Mucosa of descending colon (tissue), 3 donors: ENCODE results near the gene TNFRSF25. TPM values are rescaled to one million over a fixed set of nuclear protein-coding genes. Genes with fewer than 3 reads are reported as not detected.
A peak's percentile ranks its signal among the peaks of the same experiment; 100 is the strongest.

Source experiments
- ATAC-seq: fragments of 200-7000 bp; cut with Tn5 transposase; one replicate; pipeline ENCODE4 v1.9.1; 2020; ENCODE audit warnings: mild to moderate bottlenecking, moderate library complexity
- DNase-seq, 3 donors: peaks; one replicate each; pipeline ENCODE4 v3.0.0-alpha.2; 2020
- H3K36me3 ChIP-seq: fragments of 200-600 bp; one replicate; pipeline ENCODE4 v1.8.0; 2021; ENCODE audit warnings: low read depth, mild to moderate bottlenecking
- H3K4me1 ChIP-seq: fragments of 200-600 bp; one replicate; pipeline ENCODE4 v1.8.0; 2021; ENCODE audit warnings: low read depth, mild to moderate bottlenecking
- H3K4me3 ChIP-seq: fragments of 200-600 bp; one replicate; pipeline ENCODE4 v1.8.0; 2021; ENCODE audit warnings: mild to moderate bottlenecking
- H3K9me3 ChIP-seq: fragments of 200-600 bp; one replicate; pipeline ENCODE4 v1.8.0; 2021; ENCODE audit warnings: mild to moderate bottlenecking
- intact Hi-C, 2 donors: fragments of 100-400 bp; cut with DNase I in 1 of 2; cut with micrococcal nuclease in 1 of 2; formaldehyde crosslinking; loops; one replicate each; pipeline versions ENCODE4 v1.11.0 to v1.11.1; 2022; cut with DNase I, micrococcal nuclease
- long read RNA-seq, 2 donors: library from polyadenylated mRNA; unstranded; transcript quantifications; one replicate each; pipeline ENCODE4 v2.0.0, GENCODE V29; 2019 to 2021
- total RNA-seq, 3 donors: library from RNA; stranded (reverse); fragmentation: NEBNext Ultra II Directional in 2 of 3; extraction: Animal tissue kit (Norgen Biotek cat#: 25700) in 2 of 3; gene quantifications; one replicate each; pipeline versions ENCODE4 v1.2.1 to v1.2.4, GENCODE V29; 2021 to 2023
- TF ChIP-seq, protein P1 (sequence below): fragments of 200-600 bp; IDR thresholded peaks from one replicate; pipeline ENCODE4 v1.8.0; 2022; ENCODE audit warnings: antibody characterized with exemption, mild to moderate bottlenecking
- donor health status: DM: no; HTN: no; CAD: no; lungs with moderate emphysema.
- donor health status: DM: no; HTN: no; CAD: no.
- donor health status: DM: no; HTN: yes; CAD: no.

Gene TNFRSF25, protein sequence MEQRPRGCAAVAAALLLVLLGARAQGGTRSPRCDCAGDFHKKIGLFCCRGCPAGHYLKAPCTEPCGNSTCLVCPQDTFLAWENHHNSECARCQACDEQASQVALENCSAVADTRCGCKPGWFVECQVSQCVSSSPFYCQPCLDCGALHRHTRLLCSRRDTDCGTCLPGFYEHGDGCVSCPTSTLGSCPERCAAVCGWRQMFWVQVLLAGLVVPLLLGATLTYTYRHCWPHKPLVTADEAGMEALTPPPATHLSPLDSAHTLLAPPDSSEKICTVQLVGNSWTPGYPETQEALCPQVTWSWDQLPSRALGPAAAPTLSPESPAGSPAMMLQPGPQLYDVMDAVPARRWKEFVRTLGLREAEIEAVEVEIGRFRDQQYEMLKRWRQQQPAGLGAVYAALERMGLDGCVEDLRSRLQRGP
- 10 to 100 TPM; 18.3 to 45.1 (median 35.3) TPM for total RNA-seq
- long read RNA-seq, donor 1, partial matches to known transcripts, result 3 of 13 reads
- long read RNA-seq, donor 1, other reads (novel, unspliced or antisense), result 4 of 13 reads
- long read RNA-seq, donor 2, transcript TNFRSF25-211 (4 exons, 1,591 nt), result major isoform, 5 of 19 reads
- long read RNA-seq, donor 2, partial matches to known transcripts, result 11 of 19 reads
- long read RNA-seq, donor 2, other reads (novel, unspliced or antisense), result 1 of 19 reads

DNA sequence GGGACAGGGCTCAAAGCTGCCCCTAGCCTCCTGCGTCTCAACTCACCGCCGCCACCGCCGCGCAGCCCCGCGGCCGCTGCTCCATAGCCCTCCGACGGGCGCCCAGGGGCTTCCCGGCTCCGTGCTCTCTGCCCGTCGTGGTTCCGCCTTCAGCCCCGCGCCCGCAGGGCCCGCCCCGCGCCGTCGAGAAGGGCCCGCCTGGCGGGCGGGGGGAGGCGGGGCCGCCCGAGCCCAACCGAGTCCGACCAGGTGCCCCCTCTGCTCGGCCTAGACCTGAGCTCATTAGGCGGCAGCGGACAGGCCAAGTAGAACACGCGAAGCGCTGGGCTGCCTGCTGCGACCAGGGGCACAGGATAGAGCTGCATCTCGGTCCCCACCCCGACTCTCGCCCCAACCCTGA lies at the start of gene TNFRSF25:
TNFRSF25 (minus strand) TSS at position 151 of the 400 bp plus-strand sequence; CDS start at position 85, 66 bp downstream.
- H3K4me3 ChIP-seq, result no peak within 1 kb of the TSS
- DNase-seq (no peak), ATAC-seq (peak; percentile 52)
- TF ChIP-seq, protein P1, sequence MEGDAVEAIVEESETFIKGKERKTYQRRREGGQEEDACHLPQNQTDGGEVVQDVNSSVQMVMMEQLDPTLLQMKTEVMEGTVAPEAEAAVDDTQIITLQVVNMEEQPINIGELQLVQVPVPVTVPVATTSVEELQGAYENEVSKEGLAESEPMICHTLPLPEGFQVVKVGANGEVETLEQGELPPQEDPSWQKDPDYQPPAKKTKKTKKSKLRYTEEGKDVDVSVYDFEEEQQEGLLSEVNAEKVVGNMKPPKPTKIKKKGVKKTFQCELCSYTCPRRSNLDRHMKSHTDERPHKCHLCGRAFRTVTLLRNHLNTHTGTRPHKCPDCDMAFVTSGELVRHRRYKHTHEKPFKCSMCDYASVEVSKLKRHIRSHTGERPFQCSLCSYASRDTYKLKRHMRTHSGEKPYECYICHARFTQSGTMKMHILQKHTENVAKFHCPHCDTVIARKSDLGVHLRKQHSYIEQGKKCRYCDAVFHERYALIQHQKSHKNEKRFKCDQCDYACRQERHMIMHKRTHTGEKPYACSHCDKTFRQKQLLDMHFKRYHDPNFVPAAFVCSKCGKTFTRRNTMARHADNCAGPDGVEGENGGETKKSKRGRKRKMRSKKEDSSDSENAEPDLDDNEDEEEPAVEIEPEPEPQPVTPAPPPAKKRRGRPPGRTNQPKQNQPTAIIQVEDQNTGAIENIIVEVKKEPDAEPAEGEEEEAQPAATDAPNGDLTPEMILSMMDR, result no peak
- H3K4me1 ChIP-seq, result no peaks in the 10 kb centered on the region
- no peaks in the 10 kb centered on the region for H3K9me3 ChIP-seq
- intact Hi-C loops, result no loop called here
- no peaks in the 10 kb centered on the region for H3K36me3 ChIP-seq

DNA sequence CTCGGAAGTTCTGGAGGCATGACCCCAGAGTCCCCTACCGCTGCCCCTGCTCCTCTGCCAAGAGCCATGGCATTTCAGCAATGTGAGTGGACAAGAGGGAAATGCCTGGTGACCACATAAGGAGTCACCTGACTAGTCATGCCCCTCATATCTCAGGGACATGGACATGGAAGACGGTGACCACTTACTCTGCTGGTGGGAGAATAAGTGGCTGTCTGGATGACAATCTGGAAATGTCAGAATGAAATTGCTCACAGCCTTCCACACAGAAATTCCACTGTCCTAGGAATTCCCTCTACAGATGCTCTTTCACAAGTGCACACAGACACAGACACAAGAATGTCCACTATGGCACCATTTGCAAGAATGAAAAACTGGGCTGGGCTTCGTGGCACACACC lies 49.8 kb upstream of the TNFRSF25 start:
- no peaks in the 10 kb centered on the region for H3K9me3 ChIP-seq
- intact Hi-C loops, result no loop called here
- no peak for DNase-seq
- ATAC-seq, result no peak
- no peaks in the 10 kb centered on the region for H3K36me3 ChIP-seq
- TF ChIP-seq, protein P1, result no peak
- H3K4me3 ChIP-seq, result no peak overlapping the region
- H3K4me1 ChIP-seq, result no peaks in the 10 kb centered on the region

DNA sequence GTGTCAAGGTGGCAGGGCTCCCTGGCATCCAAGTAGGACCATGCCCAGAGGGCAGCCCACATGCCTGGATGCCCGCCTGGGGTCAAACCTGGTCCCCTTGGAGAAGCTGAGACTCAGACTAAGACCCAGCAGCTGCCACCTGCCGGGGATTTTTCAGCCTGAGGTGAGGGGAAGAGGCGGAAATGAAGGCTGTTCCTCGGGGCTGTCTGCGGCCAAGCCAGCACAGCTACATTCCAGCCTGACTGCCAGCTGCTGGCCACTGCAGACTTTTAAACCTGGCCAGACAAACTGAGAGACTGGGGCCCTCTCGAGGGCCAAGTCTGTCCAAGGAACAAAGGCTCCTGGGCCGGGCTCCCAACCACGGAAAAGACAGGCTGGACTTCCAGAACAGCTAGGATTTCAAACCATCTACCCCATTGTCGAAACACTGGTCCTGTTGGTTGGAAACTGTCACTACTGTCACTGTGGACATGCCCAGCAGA lies 47.4 kb upstream of the TNFRSF25 start:
- intact Hi-C loops, result no loop called here
- Histone ChIP-seq H3K9me3 (no peaks in the 10 kb centered on the region), H3K4me3 (no peak overlapping the region), H3K36me3 (no peaks in the 10 kb centered on the region), H3K4me1 (no peaks in the 10 kb centered on the region)
- ATAC-seq (no peak), DNase-seq (no peak)
- TF ChIP-seq, protein P1, result no peak

DNA sequence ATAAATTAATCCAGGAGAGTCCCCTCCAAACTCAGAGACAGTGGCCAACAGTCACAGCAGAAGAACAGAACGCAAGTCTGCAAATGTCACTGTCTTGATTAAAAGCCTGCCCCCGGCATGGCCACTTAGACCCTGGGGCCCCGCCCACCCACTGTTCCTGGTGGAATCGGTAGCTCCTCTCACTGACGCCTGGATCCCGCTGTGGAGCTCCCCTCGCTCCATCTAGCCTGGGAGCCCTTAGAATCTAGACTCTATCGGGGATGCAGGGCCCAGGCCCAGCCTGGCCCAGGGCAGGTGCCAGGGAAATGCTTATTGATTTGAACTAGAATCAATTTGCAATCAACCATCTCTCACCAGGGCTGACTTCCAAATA lies 46.9 kb upstream of the TNFRSF25 start:
- Histone ChIP-seq H3K9me3 (no peaks in the 10 kb centered on the region), H3K36me3 (no peaks in the 10 kb centered on the region), H3K4me1 (no peaks in the 10 kb centered on the region), H3K4me3 (no peak overlapping the region)
- intact Hi-C loops, result no loop called here
- DNase-seq, result no peak
- no peak for ATAC-seq
- TF ChIP-seq, protein P1, result no peak

DNA sequence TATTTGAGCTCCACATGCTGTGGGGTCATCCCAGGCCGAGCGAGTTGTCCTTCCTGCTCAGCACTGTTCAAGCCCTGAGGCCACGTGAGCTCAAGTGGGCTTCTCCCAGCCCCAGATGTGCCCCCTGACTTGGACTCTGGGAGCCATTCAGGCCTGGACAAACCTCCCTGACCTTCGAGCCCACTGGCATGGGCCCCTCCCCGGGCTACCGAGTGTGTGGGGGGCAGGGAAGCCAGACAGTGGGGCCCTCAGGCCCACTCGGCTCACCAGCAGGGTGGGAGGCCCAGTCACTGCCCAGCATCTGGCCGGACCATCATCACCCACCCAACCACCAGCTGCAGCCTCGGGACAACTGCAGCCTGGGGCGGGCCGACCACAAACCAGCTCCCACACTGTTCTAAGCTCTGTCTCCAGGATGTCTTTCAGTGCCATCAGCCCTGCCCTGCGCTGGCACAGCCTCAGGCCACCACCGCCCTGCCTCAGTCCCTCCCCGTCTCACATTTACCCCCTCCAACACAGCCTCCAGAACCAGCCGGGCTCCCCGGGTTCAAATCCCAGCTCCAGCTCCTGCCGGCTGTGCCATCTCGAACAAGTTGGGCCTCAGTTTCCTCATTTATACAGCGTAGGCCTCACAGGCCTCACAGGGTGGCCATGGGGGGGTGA lies 46.4 kb upstream of the TNFRSF25 start:
- H3K36me3 ChIP-seq, result no peaks in the 10 kb centered on the region
- no peak overlapping the region for H3K4me3 ChIP-seq
- H3K4me1 ChIP-seq, result no peaks in the 10 kb centered on the region
- TF ChIP-seq, protein P1, result no peak
- DNase-seq (no peak), ATAC-seq (no peak)
- intact Hi-C loops, result no loop called here
- no peaks in the 10 kb centered on the region for H3K9me3 ChIP-seq
